K562 (cell line): ENCODE data around the gene ANKRD13C. TPM values are rescaled to one million over a fixed set of nuclear protein-coding genes. Genes with fewer than 3 reads are reported as not detected.
A peak's percentile ranks its signal among the peaks of the same experiment; 100 is the strongest.

Experiments used
- FOXK2 ChIP-seq, 2 experiments: fragments of 450-650 bp; IDR thresholded peaks in 1 of 2; conservative IDR thresholded peaks in 1 of 2; 2 replicates each; pipeline ENCODE4 v1.6.1; 2016; ENCODE audit warnings: low read depth in 2 of 2, mild to moderate bottlenecking in 1 of 2
- HMG20B ChIP-seq: fragments of 250-450 bp; sonication (Bioruptor Pico); IDR thresholded peaks from 2 replicates; pipeline ENCODE4 v1.5.0; 2021; ENCODE audit warnings: mild to moderate bottlenecking
- ILK ChIP-seq: fragments of 450-650 bp; IDR thresholded peaks from 2 replicates; pipeline ENCODE4 v1.6.1; 2016; ENCODE audit warnings: missing genetic modification characterization, low read depth, mild to moderate bottlenecking, missing compliant biosample characterization, moderate library complexity, borderline replicate concordance
- JUNB ChIP-seq: fragments of 450-650 bp; formaldehyde crosslinking; conservative IDR thresholded peaks from 2 replicates; pipeline ENCODE4 v1.4.0; 2020; ENCODE audit warnings: mild to moderate bottlenecking
- KLF6 ChIP-seq: fragments of 250-450 bp; sonication (Bioruptor Pico); IDR thresholded peaks from 2 replicates; pipeline ENCODE4 v1.4.0; 2020; ENCODE audit warnings: mild to moderate bottlenecking, moderate library complexity, borderline replicate concordance
- LCOR ChIP-seq: sonication (generic); formaldehyde crosslinking; IDR thresholded peaks from 2 replicates; pipeline ENCODE4 v1.8.0; 2022; ENCODE audit warnings: mild to moderate bottlenecking, missing genetic modification reagents
- MAX ChIP-seq: sonication (generic); formaldehyde crosslinking; IDR thresholded peaks from 2 replicates; pipeline ENCODE4 v1.9.0; 2022; ENCODE audit warnings: mild to moderate bottlenecking, missing genetic modification reagents
- MTA1 ChIP-seq: fragments of 450-650 bp; IDR thresholded peaks from 2 replicates; pipeline ENCODE4 v1.6.1; 2017; ENCODE audit warnings: borderline replicate concordance
- PCBP1 ChIP-seq: fragments of 200-400 bp; formaldehyde crosslinking; IDR thresholded peaks from 2 replicates; pipeline ENCODE4 v1.6.1; 2018; ENCODE audit warnings: mild to moderate bottlenecking, low read depth, low read length; ENCODE audit not compliant: poor library complexity, severe bottlenecking
- PRPF4 ChIP-seq: fragments of 200-400 bp; formaldehyde crosslinking; IDR thresholded peaks from one replicate; pipeline ENCODE4 v1.6.1; 2017; ENCODE audit warnings: low read length, low read depth, mild to moderate bottlenecking; ENCODE audit not compliant: insufficient read depth, poor library complexity, severe bottlenecking
- RREB1 ChIP-seq: fragments of 250-450 bp; sonication (Bioruptor Pico); IDR thresholded peaks from 2 replicates; pipeline ENCODE4 v1.4.0; 2020
- SMARCE1 ChIP-seq: fragments of 450-650 bp; IDR thresholded peaks from 2 replicates; pipeline ENCODE4 v1.7.1; 2016; ENCODE audit warnings: mild to moderate bottlenecking
- SRSF9 ChIP-seq: fragments of 200-400 bp; formaldehyde crosslinking; IDR thresholded peaks from 2 replicates; pipeline ENCODE4 v1.6.1; 2017; ENCODE audit warnings: low read depth, low read length, borderline replicate concordance
- XRCC3 ChIP-seq: fragments of 450-650 bp; IDR thresholded peaks from 2 replicates; pipeline ENCODE4 v1.6.1; 2017; ENCODE audit warnings: mild to moderate bottlenecking, moderate library complexity
- ZBTB2 ChIP-seq: fragments of 450-650 bp; IDR thresholded peaks from 2 replicates; pipeline ENCODE4 v1.6.1; 2016; ENCODE audit warnings: antibody characterized with exemption
- polyA plus RNA-seq, 8 experiments: library from polyadenylated mRNA; depleted of rRNA in 4 of 8; stranded (reverse) in 5 of 8; unstranded in 3 of 8; fragments of >200 nt; fragmentation: Nextera tagmentation in 2 of 8; fragmentation: Illumina TruSeq in 1 of 8; extraction: Ambion mirVana in 2 of 8; extraction: Trizol in 1 of 8; gene quantifications; 2 replicates each; pipeline versions ENCODE4 v1.2.1 to v1.2.3, GENCODE V29; 2011 to 2014; ENCODE audit warnings: inconsistent platforms in 1 of 8, missing spikeins in 1 of 8
- total RNA-seq, 7 experiments: library from RNA; depleted of rRNA in 6 of 7; stranded (reverse); fragments of >200 nt in 6 of 7; fragmentation: Illumina TruSeq in 2 of 7; extraction: Trizol in 2 of 7; gene quantifications; 2 replicates each; pipeline versions ENCODE4 v1.2.1 to v1.2.3, GENCODE V29; 2011 to 2021; ENCODE audit warnings: low replicate concordance in 1 of 7
- TF ChIP-seq, protein P1 (sequence below): fragments of 250-450 bp; sonication (Bioruptor Pico); IDR thresholded peaks from 2 replicates; pipeline ENCODE4 v1.4.0; 2020
- TF ChIP-seq, protein P2 (sequence below): fragments of 250-450 bp; sonication (Bioruptor Pico); IDR thresholded peaks from 2 replicates; pipeline ENCODE4 v1.8.0; 2021; ENCODE audit warnings: borderline replicate concordance, mild to moderate bottlenecking, moderate library complexity; ENCODE audit not compliant: poor library complexity, severe bottlenecking

The ANKRD13C gene
- total and polyA plus RNA-seq, 9 of the 15 experiments (the other 6 are each of a cell fraction or from before 2014, with no cell fraction given) = 3.4 to 22.8 (median 12.5) TPM

DNA sequence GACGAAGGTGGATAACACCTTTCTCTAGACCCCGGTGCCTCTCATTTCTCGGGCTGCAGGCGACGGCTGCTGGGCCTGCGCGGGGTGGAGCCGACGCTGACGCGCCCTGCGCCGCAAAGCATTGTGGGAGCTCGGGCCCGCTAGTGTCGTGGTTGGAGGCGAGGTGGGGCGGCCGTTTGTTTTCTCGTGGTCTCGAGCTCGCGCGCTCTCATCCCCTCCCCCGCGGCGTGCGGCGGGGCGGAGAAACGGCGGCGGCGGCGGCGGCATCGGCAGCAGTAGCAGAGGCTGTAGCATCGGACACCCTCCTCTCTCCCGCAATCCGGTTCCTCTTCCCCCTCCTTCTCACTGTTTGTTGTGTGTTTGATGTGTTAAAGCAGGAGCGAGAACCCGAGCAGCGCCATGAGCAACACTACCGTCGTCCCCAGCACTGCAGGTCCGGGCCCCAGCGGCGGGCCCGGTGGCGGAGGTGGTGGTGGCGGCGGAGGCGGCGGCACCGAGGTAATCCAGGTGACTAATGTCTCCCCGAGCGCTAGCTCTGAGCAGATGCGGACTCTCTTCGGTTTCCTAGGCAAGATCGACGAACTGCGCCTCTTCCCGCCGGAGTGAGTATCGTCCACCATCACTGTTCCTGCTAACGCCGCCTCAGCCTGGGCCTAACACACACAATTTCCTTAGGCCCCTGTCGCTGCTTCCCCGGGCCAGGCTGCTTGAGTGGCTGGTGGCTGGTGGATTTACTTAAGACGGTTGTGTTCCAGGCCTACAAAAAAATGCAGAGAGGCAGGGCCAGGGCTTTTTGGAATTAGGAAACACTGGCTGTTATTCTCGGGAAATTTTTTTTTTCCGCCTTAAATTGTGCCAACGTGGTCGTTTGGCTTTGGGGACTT, 133.0 kb downstream of the ANKRD13C start, which contains the start of gene SRSF11 (continued):
- 0 out of 2 replicates have a peak, but pooled peaks have one; percentile 82 for TF ChIP-seq RREB1 (CRISPR knock-in tag)
- TF ChIP-seq MAX = peak; percentile 90
- TF ChIP-seq XRCC3 = no peak
- TF ChIP-seq ZBTB2 = peak; percentile 87
- peak; percentile 58 to 62; a peak in 1 of 4 replicates for TF ChIP-seq FOXK2 (conservative IDR thresholded peaks at IDR 0.05 in 1 of 2, IDR thresholded peaks at IDR 0.05 in 1 of 2; ENCODE audit: low read depth in 2 of 2)
- peak; percentile 26; the same call in 1 of the 2 replicates for TF ChIP-seq SMARCE1
- TF ChIP-seq LCOR (CRISPR knock-in tag) = peak; percentile 49; the same call in 1 of the 2 replicates
- no peak for TF ChIP-seq KLF6 (CRISPR knock-in tag)
- TF ChIP-seq SRSF9 = no peak
- TF ChIP-seq ILK (tag) = no peak
- no peak for TF ChIP-seq MTA1
- TF ChIP-seq HMG20B (CRISPR knock-in tag) = no peak
- no peak for TF ChIP-seq JUNB
- peak; percentile 41 for TF ChIP-seq PCBP1
- no peak for TF ChIP-seq PRPF4
- TF ChIP-seq, protein P1, sequence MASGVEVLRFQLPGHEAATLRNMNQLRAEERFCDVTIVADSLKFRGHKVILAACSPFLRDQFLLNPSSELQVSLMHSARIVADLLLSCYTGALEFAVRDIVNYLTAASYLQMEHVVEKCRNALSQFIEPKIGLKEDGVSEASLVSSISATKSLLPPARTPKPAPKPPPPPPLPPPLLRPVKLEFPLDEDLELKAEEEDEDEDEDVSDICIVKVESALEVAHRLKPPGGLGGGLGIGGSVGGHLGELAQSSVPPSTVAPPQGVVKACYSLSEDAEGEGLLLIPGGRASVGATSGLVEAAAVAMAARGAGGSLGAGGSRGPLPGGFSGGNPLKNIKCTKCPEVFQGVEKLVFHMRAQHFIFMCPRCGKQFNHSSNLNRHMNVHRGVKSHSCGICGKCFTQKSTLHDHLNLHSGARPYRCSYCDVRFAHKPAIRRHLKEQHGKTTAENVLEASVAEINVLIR (CRISPR knock-in tag) = peak; percentile 49
- TF ChIP-seq, protein P2, sequence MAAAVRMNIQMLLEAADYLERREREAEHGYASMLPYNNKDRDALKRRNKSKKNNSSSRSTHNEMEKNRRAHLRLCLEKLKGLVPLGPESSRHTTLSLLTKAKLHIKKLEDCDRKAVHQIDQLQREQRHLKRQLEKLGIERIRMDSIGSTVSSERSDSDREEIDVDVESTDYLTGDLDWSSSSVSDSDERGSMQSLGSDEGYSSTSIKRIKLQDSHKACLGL (CRISPR knock-in tag) = peak; percentile 26
